MCF 10A (cell line): ENCODE results near the gene CCIN. TPM values are rescaled to one million over a fixed set of nuclear protein-coding genes. Genes with fewer than 3 reads are reported as not detected.
A peak's percentile ranks its signal among the peaks of the same experiment; 100 is the strongest.

Experiments
- BruUV-seq: library from RNA; stranded (reverse); fragments of 400-500 nt; replicated peaks from 2 replicates; lab custom pipeline; 2021; lab: Mats Ljungman, UMichigan
- CTCF ChIA-PET: fragments of 300-600 bp; sonication (Branson Sonifier 250); formaldehyde crosslinking; extraction: SDS; loops from one replicate; lab custom pipeline; 2021; ENCODE audit warnings: antibody characterized with exemption, inconsistent platforms; lab: Yijun Ruan, JAX
- POLR2A ChIA-PET: fragments of 300-600, 350-650 bp; sonication (Branson Sonifier 250); formaldehyde crosslinking; extraction: SDS; loops from one replicate; lab custom pipeline; 2020; ENCODE audit warnings: antibody characterized with exemption, inconsistent platforms; lab: Yijun Ruan, JAX
- DNase-seq: peaks from one replicate; pipeline ENCODE4 v3.0.0-alpha.2; 2018; ENCODE audit not compliant: unreplicated experiment
- H3K27ac Mint-ChIP-seq: one replicate; pipeline ENCODE4 v1.8.0; 2022; ENCODE audit warnings: mild to moderate bottlenecking, low read depth, mixed read lengths; ENCODE audit not compliant: unreplicated experiment
- H3K27me3 Mint-ChIP-seq: one replicate; pipeline ENCODE4 v1.8.0; 2022; ENCODE audit warnings: mixed read lengths; ENCODE audit not compliant: insufficient read depth, unreplicated experiment
- H3K36me3 Mint-ChIP-seq: one replicate; pipeline ENCODE4 v1.8.0; 2022; ENCODE audit warnings: mild to moderate bottlenecking, moderate library complexity, mixed read lengths; ENCODE audit not compliant: insufficient read depth, unreplicated experiment
- H3K4me1 Mint-ChIP-seq: one replicate; pipeline ENCODE4 v1.8.0; 2022; ENCODE audit warnings: mixed read lengths; ENCODE audit not compliant: insufficient read depth, unreplicated experiment
- H3K4me3 Mint-ChIP-seq: one replicate; pipeline ENCODE4 v1.8.0; 2022; ENCODE audit warnings: mild to moderate bottlenecking, moderate library complexity, mixed read lengths; ENCODE audit not compliant: unreplicated experiment
- H3K9me3 Mint-ChIP-seq: one replicate; pipeline ENCODE4 v1.8.0; 2022; ENCODE audit warnings: mixed read lengths; ENCODE audit not compliant: unreplicated experiment
- intact Hi-C: fragments of 100-400 bp; cut with micrococcal nuclease; formaldehyde crosslinking; loops from 2 replicates; pipeline ENCODE4 v1.14.1; 2022
- total RNA-seq: library from RNA; stranded (reverse); gene quantifications from 2 replicates; pipeline ENCODE4 v1.2.3, GENCODE V29; 2022
- TF ChIP-seq, protein P1 (sequence below): fragments of 200-600 bp; IDR thresholded peaks from one replicate; pipeline ENCODE4 v1.8.0; 2022; ENCODE audit warnings: antibody characterized with exemption, mild to moderate bottlenecking; ENCODE audit not compliant: unreplicated experiment

CCIN gene
- total RNA-seq, 1 experiment from 2014 or later = not detected

DNA sequence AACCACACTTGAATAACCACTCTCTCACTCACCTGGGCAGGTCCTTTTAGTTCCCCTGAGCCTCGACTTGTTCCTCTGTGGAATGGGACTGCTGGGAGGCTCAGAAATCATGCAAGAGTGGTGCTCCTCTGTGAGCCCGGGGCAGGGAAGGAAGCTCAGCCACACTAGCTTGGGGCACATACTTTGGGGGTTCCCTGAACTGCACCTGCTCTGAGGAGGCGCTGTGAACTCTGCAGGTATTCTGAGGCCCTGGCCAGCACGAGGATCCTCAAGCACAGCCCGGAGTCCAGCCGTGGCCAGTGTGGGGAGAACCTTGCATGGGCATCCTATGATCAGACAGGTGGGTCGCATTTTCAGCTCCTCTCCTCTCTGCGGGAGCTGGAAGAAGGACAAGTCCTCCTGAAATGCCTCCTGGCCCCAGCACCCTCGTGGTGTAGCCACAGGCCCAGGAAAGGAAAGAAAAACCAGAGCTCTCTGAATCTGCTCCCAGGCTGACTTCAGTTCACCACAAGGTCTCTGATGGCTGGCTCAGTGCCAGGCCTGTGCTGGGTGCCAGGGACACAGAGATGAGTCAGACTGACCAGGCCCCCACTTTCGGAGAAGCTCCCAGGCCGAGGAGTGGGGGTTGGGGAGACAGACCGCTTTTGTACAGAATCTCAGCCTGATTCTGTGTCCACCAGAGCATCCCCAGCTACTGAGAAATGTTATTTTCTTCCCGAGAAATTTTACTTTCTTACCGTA, 20.7 kb upstream of the CCIN start:
- no peaks in the 10 kb centered on the region for H3K36me3 Mint-ChIP-seq
- CTCF ChIA-PET = interaction anchor here (0.8 to 2.9 kb wide), 8 partner anchors 10 to 141 kb away, joined by 3 to 20 read pairs (median 4); no protein-coding TSS in a partner anchor

DNA sequence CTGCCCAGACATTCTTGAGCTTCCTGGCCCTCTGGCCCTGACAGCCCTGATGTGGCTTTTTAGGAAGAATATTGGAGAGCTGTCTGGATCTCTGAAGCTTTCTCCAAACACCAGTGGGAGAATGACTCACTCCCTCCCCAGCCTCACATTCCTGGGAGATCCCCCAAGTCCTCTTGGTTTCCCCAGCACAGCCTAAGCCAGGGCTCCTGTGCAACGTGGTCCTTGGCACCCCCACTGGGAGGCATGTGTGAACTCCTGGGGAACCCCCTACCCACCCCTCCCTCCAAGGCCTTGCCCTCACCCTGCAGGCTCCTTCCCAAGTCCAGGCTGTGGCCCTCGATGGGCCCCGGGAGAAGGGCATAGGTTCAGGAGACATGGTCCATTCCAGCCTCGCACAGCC, 20.0 kb upstream of the CCIN start:
- Mint-ChIP-seq H3K9me3 (peaks cover 11% of the 10 kb centered on the region), H3K36me3 (no peaks in the 10 kb centered on the region), H3K27me3 (peaks cover 22% of the 10 kb centered on the region), H3K4me3 (no peak overlapping the region), H3K27ac (no peak overlapping the region), H3K4me1 (no peaks in the 10 kb centered on the region)
- intact Hi-C loops = no loop called here
- no TSS peak for BruUV-seq
- TF ChIP-seq, protein P1, sequence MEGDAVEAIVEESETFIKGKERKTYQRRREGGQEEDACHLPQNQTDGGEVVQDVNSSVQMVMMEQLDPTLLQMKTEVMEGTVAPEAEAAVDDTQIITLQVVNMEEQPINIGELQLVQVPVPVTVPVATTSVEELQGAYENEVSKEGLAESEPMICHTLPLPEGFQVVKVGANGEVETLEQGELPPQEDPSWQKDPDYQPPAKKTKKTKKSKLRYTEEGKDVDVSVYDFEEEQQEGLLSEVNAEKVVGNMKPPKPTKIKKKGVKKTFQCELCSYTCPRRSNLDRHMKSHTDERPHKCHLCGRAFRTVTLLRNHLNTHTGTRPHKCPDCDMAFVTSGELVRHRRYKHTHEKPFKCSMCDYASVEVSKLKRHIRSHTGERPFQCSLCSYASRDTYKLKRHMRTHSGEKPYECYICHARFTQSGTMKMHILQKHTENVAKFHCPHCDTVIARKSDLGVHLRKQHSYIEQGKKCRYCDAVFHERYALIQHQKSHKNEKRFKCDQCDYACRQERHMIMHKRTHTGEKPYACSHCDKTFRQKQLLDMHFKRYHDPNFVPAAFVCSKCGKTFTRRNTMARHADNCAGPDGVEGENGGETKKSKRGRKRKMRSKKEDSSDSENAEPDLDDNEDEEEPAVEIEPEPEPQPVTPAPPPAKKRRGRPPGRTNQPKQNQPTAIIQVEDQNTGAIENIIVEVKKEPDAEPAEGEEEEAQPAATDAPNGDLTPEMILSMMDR = no peak
- ChIA-PET CTCF (interaction anchor here (0.8 to 2.9 kb wide), 7 partner anchors 10 to 141 kb away, joined by 3 to 20 read pairs (median 5); no protein-coding TSS in a partner anchor), POLR2A (interaction anchor here (0.8 to 3.5 kb wide), 2 partner anchors 14 to 41 kb away, joined by 3 to 15 read pairs; partner anchors contain the start of gene CLTA)
- DNase-seq = peak; percentile 69

More for the DNA sequence above, 20.7 kb upstream of the CCIN start:
- BruUV-seq = no TSS peak
- TF ChIP-seq, protein P1 = no peak
- intact Hi-C loops = no loop called here
- no peak overlapping the region for H3K27ac Mint-ChIP-seq
- no peak overlapping the region for H3K4me3 Mint-ChIP-seq
- H3K9me3 Mint-ChIP-seq = peaks cover 11% of the 10 kb centered on the region
- no peaks in the 10 kb centered on the region for H3K4me1 Mint-ChIP-seq
- peak; percentile 98 for DNase-seq
- peaks cover 23% of the 10 kb centered on the region for H3K27me3 Mint-ChIP-seq
- POLR2A ChIA-PET = interaction anchor here (0.7 to 3.5 kb wide), 3 partner anchors 14 to 71 kb away, joined by 3 to 15 read pairs (median 3); partner anchors contain the start of gene CLTA

DNA sequence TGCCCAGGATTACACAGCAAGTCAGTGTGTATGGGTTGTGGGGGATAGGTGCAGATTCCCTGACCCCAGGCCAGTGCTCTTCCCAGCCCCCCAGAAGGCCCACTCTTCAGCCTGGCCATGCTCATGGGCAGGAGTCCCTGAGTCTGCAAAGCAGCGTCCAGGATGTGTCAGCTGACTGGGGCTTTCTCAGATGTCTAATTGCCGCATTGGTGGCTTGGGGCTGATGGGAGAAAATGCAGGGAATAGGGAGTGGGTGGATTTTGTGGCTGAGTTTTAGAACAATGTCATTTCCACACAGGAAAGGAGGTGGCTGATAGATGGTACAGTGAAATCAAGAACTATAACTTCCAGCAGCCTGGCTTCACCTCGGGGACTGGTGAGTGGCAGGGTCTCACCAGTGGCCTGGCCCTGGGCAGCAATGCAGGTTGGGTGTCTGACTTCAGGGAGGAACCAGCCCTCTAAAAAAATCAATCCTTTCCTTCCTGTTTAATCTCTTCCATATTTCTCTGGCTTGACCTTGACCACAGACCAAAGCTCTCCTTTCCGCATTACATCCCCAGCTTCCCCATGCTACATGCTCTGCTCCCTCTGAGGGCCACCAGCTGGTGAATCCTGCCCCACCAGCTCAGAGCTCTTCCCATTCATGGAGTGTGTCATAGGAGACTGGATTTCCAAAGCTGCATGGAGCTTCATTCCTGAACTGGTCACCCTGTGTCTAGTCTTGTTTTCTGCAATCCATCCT, 18.4 kb upstream of the CCIN start:
- ChIA-PET CTCF (interaction anchor here (1.0 kb wide), 2 partner anchors 16 to 49 kb away, joined by 3 to 7 read pairs; no protein-coding TSS in a partner anchor), POLR2A (interaction anchor here (3.5 kb wide), 1 partner anchor 40 kb away, joined by 15 read pairs; the partner anchor contains the start of gene CLTA)
- H3K36me3 Mint-ChIP-seq = no peaks in the 10 kb centered on the region
- peaks cover 7% of the 10 kb centered on the region for H3K27me3 Mint-ChIP-seq
- no peak overlapping the region for H3K27ac Mint-ChIP-seq
- TF ChIP-seq, protein P1 = no peak
- no peak overlapping the region for H3K4me3 Mint-ChIP-seq
- intact Hi-C loops = no loop called here
- H3K4me1 Mint-ChIP-seq = no peaks in the 10 kb centered on the region
- peaks cover 4% of the 10 kb centered on the region for H3K9me3 Mint-ChIP-seq
- no TSS peak for BruUV-seq
- no peak for DNase-seq
